Omental fat pad (tissue), 4 donors: ENCODE results near the gene NIT1. TPM values are rescaled to one million over a fixed set of nuclear protein-coding genes. Genes with fewer than 3 reads are reported as not detected.
A peak's percentile ranks its signal among the peaks of the same experiment; 100 is the strongest.

Experiments used
- ATAC-seq: fragments of 150-250 bp; one replicate; pipeline ENCODE4 v1.9.1; 2016; ENCODE audit warnings: mild to moderate bottlenecking, moderate library complexity; ENCODE audit not compliant: low FRiP score
- DNase-seq: peaks from one replicate; pipeline ENCODE4 v3.0.0-alpha.2; 2019; ENCODE audit warnings: low spot score
- CTCF ChIP-seq, 3 donors: fragments of 450-650 bp; IDR thresholded peaks; one replicate each; pipeline ENCODE4 v1.5.1; 2016 to 2017; ENCODE audit warnings: antibody characterized with exemption in 3 of 3, mild to moderate bottlenecking in 3 of 3, moderate library complexity in 2 of 3
- total RNA-seq, 4 donors: library from RNA; depleted of rRNA; stranded (reverse); fragments of >200 nt; gene quantifications; one replicate each; pipeline ENCODE4 v1.1.0, GENCODE V29; 2016

Gene NIT1
- total RNA-seq, 4 donors from 2014 or later: 28.1 to 122 (median 33.4) TPM

- TF ChIP-seq CTCF (IDR thresholded peaks at IDR 0.05): no peak
- DNase-seq (no peak), ATAC-seq (no peak)
These were observed 26.0 kb upstream of the NIT1 start for GRCh38 chr1:161091796-161092507.

- DNase-seq (no peak), ATAC-seq (no peak)
- TF ChIP-seq CTCF (IDR thresholded peaks at IDR 0.05): no peak
These were observed 25.3 kb upstream of the NIT1 start for GRCh38 chr1:161092621-161093028.

GRCh38 chr1:161094481-161094880 lies 23.4 kb upstream of the NIT1 start:
- ATAC-seq (no peak), DNase-seq (no peak)
- TF ChIP-seq CTCF (IDR thresholded peaks at IDR 0.05): no peak

GRCh38 chr1:161095230-161095629 lies 22.7 kb upstream of the NIT1 start:
- no peak for TF ChIP-seq CTCF (IDR thresholded peaks at IDR 0.05)
- ATAC-seq: no peak

GRCh38 chr1:161096015-161096414 lies 21.9 kb upstream of the NIT1 start:
- DNase-seq (no peak), ATAC-seq (no peak)
- no peak for TF ChIP-seq CTCF (IDR thresholded peaks at IDR 0.05)

More at GRCh38 chr1:161095230-161095629, 22.7 kb upstream of the NIT1 start:
- DNase-seq: no peak

- ATAC-seq: peak; percentile 69
These were observed 21.4 kb upstream of the NIT1 start for GRCh38 chr1:161096530-161096929.

More at GRCh38 chr1:161096530-161096929, 21.4 kb upstream of the NIT1 start:
- TF ChIP-seq CTCF (IDR thresholded peaks at IDR 0.05): no peak
- no peak for DNase-seq
